Raji (cell line): ENCODE data around the gene ACSF3.

Experiments used
- POLR2A ChIP-seq: IDR thresholded peaks from 2 replicates; pipeline ENCODE4 v1.6.1; 2011; ENCODE audit warnings: low read depth, low read length, control low read depth; ENCODE audit not compliant: insufficient read depth

The ACSF3 gene

DNA sequence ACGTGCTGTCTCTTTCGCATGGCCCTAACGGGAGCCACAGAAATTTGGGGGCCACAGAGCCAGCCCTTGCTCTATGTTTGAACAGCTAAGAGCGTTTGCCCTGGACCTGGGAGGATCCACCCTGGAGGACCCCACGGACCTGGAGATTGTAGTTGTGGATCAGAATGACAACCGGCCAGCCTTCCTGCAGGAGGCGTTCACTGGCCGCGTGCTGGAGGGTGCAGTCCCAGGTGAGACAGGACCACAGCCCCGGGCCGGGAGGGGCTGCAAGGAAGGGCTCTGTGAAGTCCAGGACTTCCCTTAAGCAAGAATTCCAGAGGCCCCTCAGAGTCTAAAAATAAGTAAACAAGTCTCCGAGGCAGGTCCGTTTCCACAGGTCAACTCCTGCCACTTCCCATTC lies 89.8 kb downstream of the ACSF3 start:
- TF ChIP-seq POLR2A, result no peak

GRCh38 chr16:89183975-89184676 lies 90.5 kb downstream of the ACSF3 start:
- no peak for TF ChIP-seq POLR2A

DNA sequence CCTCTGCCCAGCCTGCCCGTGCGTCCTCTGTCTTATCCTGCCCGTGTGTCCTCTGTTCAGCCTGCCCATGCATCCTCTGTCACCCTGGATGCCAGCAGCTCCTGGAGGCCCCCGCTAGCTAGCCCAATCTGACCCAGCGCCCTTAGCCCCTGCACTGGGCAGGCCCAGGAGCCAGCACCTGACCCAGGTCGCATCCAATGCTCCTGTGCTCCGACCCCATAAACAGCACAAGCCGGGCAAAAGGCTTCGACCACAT lies 91.0 kb downstream of the ACSF3 start:
- no peak for TF ChIP-seq POLR2A

DNA sequence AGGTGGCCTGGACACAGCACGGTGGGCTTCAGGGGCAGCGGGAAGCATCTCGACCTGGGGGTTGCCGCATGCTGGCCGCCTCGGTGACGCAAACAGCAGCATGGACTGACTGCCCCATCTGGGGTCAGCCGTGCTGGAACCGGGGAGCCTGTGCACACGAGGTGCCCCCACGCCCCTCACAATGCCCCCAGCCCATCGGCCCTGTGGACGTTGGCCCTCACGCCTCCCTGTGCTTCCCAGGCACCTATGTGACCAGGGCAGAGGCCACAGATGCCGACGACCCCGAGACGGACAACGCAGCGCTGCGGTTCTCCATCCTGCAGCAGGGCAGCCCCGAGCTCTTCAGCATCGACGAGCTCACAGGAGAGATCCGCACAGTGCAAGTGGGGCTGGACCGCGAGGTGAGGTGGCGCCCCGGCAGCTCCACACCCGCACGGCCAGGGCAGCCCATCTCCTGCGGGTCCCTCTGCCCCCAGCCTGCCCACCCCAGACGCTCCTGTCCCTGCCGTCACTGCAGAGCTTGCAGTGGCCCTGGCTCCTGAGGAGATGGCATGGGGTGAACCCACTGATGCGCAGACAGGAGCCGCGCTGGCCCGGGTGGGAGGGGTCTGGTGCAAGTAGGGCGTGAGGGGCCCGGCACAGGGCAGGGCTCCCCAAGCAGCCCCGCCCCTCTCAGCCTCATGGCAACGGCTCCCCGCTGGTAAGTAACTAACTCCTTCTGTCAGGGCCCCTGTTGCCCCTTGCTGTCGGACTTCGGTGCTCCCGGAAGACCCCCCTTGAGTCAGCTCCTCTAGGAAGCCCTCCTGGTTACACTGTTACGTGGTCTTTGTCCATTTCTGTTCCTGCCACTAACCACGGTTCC lies 91.5 kb downstream of the ACSF3 start:
- TF ChIP-seq POLR2A, result no peak

DNA sequence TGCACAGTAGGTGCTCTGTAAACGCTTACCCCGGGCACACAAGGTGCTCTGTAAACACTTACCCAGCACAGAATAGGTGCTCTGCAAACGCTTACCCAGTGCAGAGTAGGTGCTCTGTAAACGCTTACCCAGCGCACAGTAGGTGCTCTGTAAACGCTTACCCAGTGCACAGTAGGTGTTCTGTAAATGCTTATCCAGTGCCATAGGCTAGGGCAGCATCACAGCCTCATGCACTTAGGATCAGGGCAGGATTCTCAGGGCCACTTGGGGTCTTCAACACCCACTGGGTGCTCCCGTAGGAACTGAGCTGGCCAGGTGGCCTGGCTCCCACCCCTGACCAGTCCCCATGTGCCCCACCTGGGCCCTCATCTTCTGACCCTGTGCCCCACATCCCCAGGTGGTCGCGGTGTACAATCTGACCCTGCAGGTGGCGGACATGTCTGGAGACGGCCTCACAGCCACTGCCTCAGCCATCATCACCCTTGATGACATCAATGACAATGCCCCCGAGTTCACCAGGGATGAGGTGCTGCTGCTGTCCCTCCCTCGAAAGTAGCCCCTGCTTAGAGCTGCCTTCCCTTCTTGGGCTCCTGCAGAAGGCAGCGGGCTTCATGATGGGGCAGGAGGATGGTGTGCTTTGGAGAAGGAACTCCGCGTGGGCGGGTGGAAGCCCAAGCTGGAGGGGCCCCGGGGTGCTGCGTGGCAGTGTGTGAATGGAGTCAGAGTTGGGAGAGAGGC lies 93.5 kb downstream of the ACSF3 start:
- no peak for TF ChIP-seq POLR2A

DNA sequence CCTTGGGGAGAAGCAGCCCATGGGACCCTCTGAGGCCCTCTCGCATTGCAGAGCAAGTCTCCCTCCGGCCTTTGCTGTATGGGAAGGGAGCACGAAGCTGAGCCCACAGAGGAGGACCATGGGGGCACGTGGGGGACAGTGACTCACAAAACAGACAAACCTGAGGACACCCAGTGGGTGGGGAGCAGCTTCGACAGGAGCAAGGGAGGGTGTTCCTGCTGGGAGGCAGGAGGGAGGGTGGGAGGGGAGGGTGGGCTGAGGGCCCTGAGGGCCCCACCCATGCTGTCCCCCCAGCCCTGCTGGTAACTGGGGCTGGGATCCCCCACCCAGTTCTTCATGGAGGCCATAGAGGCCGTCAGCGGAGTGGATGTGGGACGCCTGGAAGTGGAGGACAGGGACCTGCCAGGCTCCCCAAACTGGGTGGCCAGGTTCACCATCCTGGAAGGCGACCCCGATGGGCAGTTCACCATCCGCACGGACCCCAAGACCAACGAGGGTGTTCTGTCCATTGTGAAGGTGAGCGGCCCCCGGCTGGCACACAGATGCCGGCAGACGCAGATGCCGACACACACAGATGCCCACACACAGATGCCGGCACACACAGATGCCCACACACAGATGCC lies 94.2 kb downstream of the ACSF3 start:
- no peak for TF ChIP-seq POLR2A

DNA sequence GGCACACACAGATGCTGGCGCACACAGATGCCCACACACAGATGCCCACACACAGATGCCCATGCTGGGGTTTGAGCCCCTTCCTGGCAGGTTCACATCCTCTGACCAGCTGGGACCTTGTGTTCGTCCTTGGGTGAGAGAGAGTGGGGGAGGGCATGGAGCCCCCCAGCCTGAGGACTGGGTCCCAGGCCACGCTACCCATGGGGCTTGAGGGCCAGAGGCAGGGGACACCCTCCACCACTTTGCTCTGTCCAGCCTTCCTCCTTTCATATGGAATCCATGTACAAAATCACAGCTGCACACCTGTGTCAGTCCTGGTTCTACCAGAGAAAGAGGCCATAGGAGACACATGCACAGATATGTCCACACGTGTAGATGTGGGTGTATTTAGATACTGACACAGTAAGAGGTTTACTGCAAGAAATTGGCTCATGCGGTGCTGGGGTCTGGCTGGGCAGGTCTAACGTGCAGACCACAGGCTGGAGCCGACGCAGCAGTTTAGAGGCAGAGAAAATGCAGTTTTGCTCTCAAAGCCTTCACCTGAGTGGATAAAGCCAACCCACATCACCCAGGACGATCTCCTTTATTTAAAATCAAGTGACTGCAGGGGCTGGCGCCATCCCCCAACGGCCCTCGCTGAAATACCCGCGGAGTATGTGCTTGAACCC lies 95.8 kb downstream of the ACSF3 start:
- no peak for TF ChIP-seq POLR2A

- no peak for TF ChIP-seq POLR2A
Observed at GRCh38 chr16:89190150-89190958, 96.7 kb downstream of the ACSF3 start.

- TF ChIP-seq POLR2A, result no peak
Observed at GRCh38 chr16:89191033-89191900, 97.6 kb downstream of the ACSF3 start.

GRCh38 chr16:89191901-89192185 lies 98.2 kb downstream of the ACSF3 start:
- TF ChIP-seq POLR2A, result no peak

DNA sequence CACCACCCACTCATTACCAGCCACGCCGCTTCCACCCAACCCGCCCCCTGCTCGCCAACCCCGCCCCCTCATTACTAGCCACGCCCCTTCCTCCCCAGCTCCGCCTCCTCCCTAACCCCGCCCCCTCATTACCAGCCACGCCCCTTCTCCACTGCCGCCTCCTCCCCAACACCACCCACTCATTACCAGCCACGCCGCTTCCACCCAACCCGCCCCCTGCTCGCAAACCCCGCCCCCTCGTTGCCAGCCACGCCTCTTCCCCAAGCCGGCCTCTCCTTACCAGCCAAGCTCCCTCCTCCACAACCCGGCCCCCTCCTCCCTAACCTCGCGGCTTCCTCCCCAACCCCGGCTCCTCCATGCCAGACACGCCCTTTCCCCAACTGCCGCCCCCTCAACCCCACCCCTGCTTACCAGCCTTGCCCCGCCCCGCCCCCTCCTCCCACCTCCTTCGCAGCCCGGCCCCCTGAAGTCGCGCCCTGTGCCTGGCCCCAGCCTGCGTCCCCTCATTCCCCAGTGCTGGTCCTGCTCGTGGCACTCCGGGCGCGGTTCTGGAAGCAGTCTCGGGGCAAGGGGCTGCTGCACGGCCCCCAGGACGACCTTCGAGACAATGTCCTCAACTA lies 99.4 kb downstream of the ACSF3 start:
- no peak for TF ChIP-seq POLR2A

- TF ChIP-seq POLR2A, result no peak
Observed at GRCh38 chr16:89193576-89194293, 100.1 kb downstream of the ACSF3 start.

DNA sequence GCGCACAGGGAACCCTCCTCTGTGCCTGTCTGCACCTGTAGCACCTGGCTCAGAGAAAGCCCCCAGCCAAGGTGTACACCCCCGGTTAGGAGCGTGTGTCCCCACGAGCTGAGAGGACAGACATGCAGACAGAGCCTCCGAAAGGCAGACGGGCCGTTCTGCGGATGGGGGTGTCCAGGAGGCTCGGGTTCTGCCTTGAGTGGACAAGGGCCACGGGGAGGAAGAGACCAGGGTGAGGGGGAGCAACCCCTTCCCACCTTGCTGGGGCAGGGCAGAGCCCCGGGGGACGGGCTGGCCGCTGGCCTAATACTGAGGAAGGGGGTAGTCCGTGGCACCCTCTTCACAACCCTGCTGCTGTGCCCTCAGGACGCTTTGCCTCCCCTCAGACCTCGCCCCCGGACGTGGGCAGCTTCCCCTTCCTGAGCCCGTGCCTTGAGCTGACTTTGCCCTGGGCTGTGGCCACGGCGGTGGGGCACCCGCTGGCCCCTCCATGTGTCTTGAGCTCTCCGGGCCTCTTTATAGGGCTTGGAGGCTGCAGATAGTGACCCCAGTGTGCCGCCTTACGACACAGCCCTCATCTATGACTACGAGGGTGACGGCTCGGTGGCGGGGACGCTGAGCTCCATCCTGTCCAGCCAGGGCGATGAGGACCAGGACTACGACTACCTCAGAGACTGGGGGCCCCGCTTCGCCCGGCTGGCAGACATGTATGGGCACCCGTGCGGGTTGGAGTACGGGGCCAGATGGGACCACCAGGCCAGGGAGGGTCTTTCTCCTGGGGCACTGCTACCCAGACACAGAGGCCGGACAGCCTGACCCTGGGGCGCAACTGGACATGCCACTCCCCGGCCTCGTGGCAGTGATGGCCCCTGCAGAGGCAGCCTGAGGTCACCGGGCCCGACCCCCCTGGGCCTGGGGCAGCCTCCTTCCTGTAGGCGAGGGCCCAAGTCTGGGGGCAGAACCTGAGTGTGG lies 101.0 kb downstream of the ACSF3 start:
- no peak for TF ChIP-seq POLR2A
